Activated B cell treated with CpG ODN at 0.5 μM for 24 hours (primary cell): Measurements from ENCODE around the gene ARMC12. TPM values are rescaled to one million over a fixed set of nuclear protein-coding genes. Genes with fewer than 3 reads are reported as not detected.

ENCODE experiments used
- ATAC-seq: fragments of 200-7000 bp; cut with Tn5 transposase; one replicate; pipeline ENCODE4 v1.10.0; 2021; ENCODE audit warnings: low read depth, mild to moderate bottlenecking, moderate library complexity
- CTCF ChIA-PET: fragments of 350-600 bp; sonication (Branson Sonifier 250); formaldehyde crosslinking; loops from one replicate; lab custom pipeline; 2021; ENCODE audit warnings: antibody characterized with exemption; lab: Charles Lee
- POLR2A ChIA-PET: fragments of 350-600 bp; sonication (Branson Sonifier 250); formaldehyde crosslinking; loops from one replicate; lab custom pipeline; 2021; ENCODE audit warnings: antibody characterized with exemption; lab: Charles Lee
- DNase-seq: peaks from one replicate; pipeline ENCODE4 v3.0.0; 2022
- H3K27ac Mint-ChIP-seq: one replicate; pipeline ENCODE4 v1.8.0; 2020; ENCODE audit warnings: mixed read lengths
- H3K27me3 Mint-ChIP-seq: one replicate; pipeline ENCODE4 v1.8.0; 2021; ENCODE audit warnings: mixed read lengths
- H3K36me3 Mint-ChIP-seq: one replicate; pipeline ENCODE4 v1.8.0; 2021; ENCODE audit warnings: low read depth, mixed read lengths
- H3K4me1 Mint-ChIP-seq: one replicate; pipeline ENCODE4 v1.8.0; 2021; ENCODE audit warnings: mixed read lengths
- H3K4me3 Mint-ChIP-seq: one replicate; pipeline ENCODE4 v1.8.0; 2020; ENCODE audit warnings: mild to moderate bottlenecking, mixed read lengths
- H3K9me3 Mint-ChIP-seq: one replicate; pipeline ENCODE4 v1.8.0; 2020; ENCODE audit warnings: mixed read lengths
- intact Hi-C: fragments of 100-400 bp; cut with micrococcal nuclease; formaldehyde crosslinking; loops from one replicate; pipeline ENCODE4 v1.15.1; 2024
- total RNA-seq: library from RNA; stranded (reverse); gene quantifications from 2 replicates; pipeline ENCODE4 v1.2.3, GENCODE V29; 2022
- TF ChIP-seq, protein P1 (sequence below): fragments of 200-600 bp; IDR thresholded peaks from one replicate; pipeline ENCODE4 v1.8.0; 2022; ENCODE audit warnings: antibody characterized with exemption, mild to moderate bottlenecking

Gene ARMC12
- total RNA-seq, 1 donor from 2014 or later = 0.89 TPM

DNA sequence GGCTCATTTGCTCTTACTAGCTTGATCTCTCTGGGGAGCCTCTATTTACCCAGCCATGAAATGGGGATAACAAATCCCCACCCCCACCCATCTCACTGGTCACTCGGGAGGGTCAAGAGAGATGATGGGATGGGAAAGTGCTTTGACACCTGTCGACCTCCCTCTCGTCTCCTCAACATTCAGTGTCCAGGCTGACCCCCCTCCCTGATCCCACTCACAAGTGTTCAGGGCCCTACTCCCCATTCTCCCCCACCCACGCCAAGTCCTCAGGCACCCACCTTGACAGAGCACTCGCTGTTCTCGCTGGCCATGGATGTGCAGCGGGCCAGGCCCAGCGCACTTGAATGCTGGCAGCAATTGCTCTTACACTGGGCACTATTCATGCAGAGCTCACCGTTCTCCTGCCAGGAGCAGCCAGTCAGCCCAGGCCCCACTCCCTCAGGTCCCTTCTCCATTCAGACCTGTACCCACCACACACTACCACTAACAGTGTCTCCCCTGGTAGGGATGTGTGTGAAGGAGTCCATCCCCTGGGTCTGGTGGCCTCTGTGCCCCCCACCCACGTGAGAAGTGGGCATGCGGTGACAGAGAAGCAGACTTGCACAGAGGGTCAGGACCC lies 58.7 kb downstream of the ARMC12 start:
- peaks cover 6% of the 10 kb centered on the region for H3K27me3 Mint-ChIP-seq
- DNase-seq = no peak
- ChIA-PET CTCF (no interaction called here), POLR2A (no interaction called here)
- no peaks in the 10 kb centered on the region for H3K36me3 Mint-ChIP-seq
- no peaks in the 10 kb centered on the region for H3K4me1 Mint-ChIP-seq
- TF ChIP-seq, protein P1, sequence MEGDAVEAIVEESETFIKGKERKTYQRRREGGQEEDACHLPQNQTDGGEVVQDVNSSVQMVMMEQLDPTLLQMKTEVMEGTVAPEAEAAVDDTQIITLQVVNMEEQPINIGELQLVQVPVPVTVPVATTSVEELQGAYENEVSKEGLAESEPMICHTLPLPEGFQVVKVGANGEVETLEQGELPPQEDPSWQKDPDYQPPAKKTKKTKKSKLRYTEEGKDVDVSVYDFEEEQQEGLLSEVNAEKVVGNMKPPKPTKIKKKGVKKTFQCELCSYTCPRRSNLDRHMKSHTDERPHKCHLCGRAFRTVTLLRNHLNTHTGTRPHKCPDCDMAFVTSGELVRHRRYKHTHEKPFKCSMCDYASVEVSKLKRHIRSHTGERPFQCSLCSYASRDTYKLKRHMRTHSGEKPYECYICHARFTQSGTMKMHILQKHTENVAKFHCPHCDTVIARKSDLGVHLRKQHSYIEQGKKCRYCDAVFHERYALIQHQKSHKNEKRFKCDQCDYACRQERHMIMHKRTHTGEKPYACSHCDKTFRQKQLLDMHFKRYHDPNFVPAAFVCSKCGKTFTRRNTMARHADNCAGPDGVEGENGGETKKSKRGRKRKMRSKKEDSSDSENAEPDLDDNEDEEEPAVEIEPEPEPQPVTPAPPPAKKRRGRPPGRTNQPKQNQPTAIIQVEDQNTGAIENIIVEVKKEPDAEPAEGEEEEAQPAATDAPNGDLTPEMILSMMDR = no peak
- H3K9me3 Mint-ChIP-seq = no peaks in the 10 kb centered on the region
- no peak for ATAC-seq
- no peak overlapping the region for H3K4me3 Mint-ChIP-seq
- H3K27ac Mint-ChIP-seq = no peak overlapping the region
- intact Hi-C loops = no loop called here

DNA sequence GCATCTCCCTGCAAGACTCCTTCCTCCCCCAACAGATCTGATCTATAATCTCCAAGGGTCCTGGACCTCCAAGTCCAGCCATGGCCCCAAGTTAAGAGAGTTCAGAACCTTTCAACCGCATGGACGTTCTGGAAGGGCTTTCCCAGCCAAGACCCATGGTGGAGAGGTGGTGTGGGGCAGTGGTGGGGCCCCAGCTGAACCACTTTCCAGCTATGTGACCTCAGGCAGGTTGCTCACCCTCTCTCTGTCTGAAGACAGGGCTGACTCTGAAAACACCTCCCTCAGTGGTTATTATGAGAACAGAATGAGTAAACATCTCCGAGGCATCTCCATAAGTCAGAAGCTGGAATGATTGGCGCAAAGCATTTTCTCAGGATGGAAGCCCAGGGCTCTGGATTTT lies 59.4 kb downstream of the ARMC12 start:
- intact Hi-C loops = no loop called here
- H3K4me3 Mint-ChIP-seq = no peak overlapping the region
- ATAC-seq (no peak), DNase-seq (no peak)
- H3K4me1 Mint-ChIP-seq = no peaks in the 10 kb centered on the region
- TF ChIP-seq, protein P1 = no peak
- H3K36me3 Mint-ChIP-seq = no peaks in the 10 kb centered on the region
- POLR2A ChIA-PET = no interaction called here
- CTCF ChIA-PET = no interaction called here
- H3K9me3 Mint-ChIP-seq = no peaks in the 10 kb centered on the region
- H3K27me3 Mint-ChIP-seq = peaks cover 6% of the 10 kb centered on the region
- H3K27ac Mint-ChIP-seq = no peak overlapping the region

DNA sequence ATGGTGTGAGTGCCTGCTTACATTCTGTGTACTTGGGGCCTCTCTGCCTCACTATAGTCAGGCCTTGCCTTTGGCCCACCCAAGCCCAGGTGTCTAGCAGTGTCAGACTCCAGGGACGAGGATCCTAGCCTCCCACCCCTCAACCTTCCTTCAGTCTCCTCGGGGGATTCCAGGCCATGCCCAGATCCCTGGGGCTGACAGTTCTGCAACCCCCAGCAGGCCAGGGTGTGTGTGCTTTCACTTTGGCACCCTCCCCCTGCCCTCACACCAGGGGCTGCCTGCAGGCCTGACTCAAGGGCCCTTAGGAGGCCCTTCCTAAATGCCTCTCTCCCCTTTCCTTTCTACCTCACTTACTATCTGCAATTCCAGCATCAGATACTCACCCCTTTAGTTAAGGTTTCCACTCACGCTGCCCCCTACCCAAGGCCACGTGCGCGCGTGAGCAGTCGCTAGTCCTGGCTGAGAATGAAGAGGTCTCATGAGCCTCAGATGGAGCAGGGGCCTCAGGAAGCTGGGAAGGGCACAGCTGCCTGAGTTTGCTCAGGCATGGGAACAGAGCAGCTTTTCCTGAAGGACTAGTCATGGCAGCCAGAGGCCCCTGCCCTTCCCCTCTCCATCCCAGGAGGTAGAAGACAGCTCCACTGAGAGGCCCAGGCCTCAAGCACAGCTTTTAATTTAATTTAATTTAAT lies 61.1 kb downstream of the ARMC12 start:
- no peaks in the 10 kb centered on the region for H3K4me1 Mint-ChIP-seq
- no peaks in the 10 kb centered on the region for H3K9me3 Mint-ChIP-seq
- no peaks in the 10 kb centered on the region for H3K36me3 Mint-ChIP-seq
- intact Hi-C loops = no loop called here
- ATAC-seq (no peak), DNase-seq (no peak)
- H3K4me3 Mint-ChIP-seq = no peak overlapping the region
- CTCF ChIA-PET = no interaction called here
- H3K27ac Mint-ChIP-seq = no peak overlapping the region
- peaks cover 6% of the 10 kb centered on the region for H3K27me3 Mint-ChIP-seq
- POLR2A ChIA-PET = no interaction called here
- TF ChIP-seq, protein P1 = no peak

Other genes starting within 250 kb of the ARMC12 start
- 0.13 and 0.34 TPM in 2 replicates for gene TEAD3, start 240.0 kb upstream of the ARMC12 start, total RNA-seq
- gene TULP1, start 224.1 kb upstream of the ARMC12 start, total RNA-seq = not detected in 2 replicates
- gene FKBP5, start 48.1 kb upstream of the ARMC12 start, total RNA-seq = 17.1 TPM in 2 replicates
- gene CLPSL2, start 39.6 kb downstream of the ARMC12 start, total RNA-seq = not detected in 2 replicates
- gene CLPSL1, start 44.0 kb downstream of the ARMC12 start, total RNA-seq = not detected in 2 replicates
- not detected in 2 replicates for gene CLPS, start 60.3 kb downstream of the ARMC12 start, total RNA-seq
- gene LHFPL5, start 68.3 kb downstream of the ARMC12 start, total RNA-seq = not detected in 2 replicates
- gene SRPK1, start 184.1 kb downstream of the ARMC12 start, total RNA-seq = 49.6 and 51.5 TPM in 2 replicates